GM03348 (cell line): ENCODE measurements around the gene PTPRN2.
"Not testable (repeated sequence)": the region's sequence is repeated elsewhere in the genome, so short reads cannot be mapped to it uniquely, and the experiment has no call there.

Experiments
- DNase-seq: peaks from one replicate; pipeline ENCODE4 v3.0.0; 2012; ENCODE audit warnings: low spot score

The PTPRN2 gene

GRCh38 chr7:157792241-157793086 lies 795.2 kb downstream of the PTPRN2 start:
- DNase-seq: no peak

GRCh38 chr7:157791666-157792065 lies 796.0 kb downstream of the PTPRN2 start:
- no peak for DNase-seq

- no peak for DNase-seq
Observed at GRCh38 chr7:157791261-157791660, 796.4 kb downstream of the PTPRN2 start.

GRCh38 chr7:157789942-157790341 lies 797.7 kb downstream of the PTPRN2 start:
- DNase-seq: no peak

- DNase-seq: no peak
Observed at GRCh38 chr7:157789094-157789493, 798.5 kb downstream of the PTPRN2 start.

- no peak for DNase-seq
Observed at GRCh38 chr7:157788573-157788972, 799.0 kb downstream of the PTPRN2 start.

- no peak for DNase-seq
Observed at GRCh38 chr7:157787275-157787701, 800.3 kb downstream of the PTPRN2 start.

- DNase-seq: no peak
Observed at GRCh38 chr7:157786375-157787274, 801.0 kb downstream of the PTPRN2 start.

GRCh38 chr7:157785486-157786186 lies 802.0 kb downstream of the PTPRN2 start:
- no peak for DNase-seq

- DNase-seq: no peak
Observed at GRCh38 chr7:157784979-157785441, 802.6 kb downstream of the PTPRN2 start.

GRCh38 chr7:157784041-157784835 lies 803.4 kb downstream of the PTPRN2 start:
- DNase-seq: no peak

- DNase-seq: no peak
Observed at GRCh38 chr7:157782041-157782440, 805.6 kb downstream of the PTPRN2 start.

GRCh38 chr7:157780721-157781120 lies 806.9 kb downstream of the PTPRN2 start:
- no peak for DNase-seq

GRCh38 chr7:157780312-157780711 lies 807.3 kb downstream of the PTPRN2 start:
- no peak for DNase-seq

- no peak for DNase-seq
Observed at GRCh38 chr7:157779206-157779605, 808.4 kb downstream of the PTPRN2 start.

GRCh38 chr7:157777194-157777762 lies 810.3 kb downstream of the PTPRN2 start:
- not testable (repeated sequence) for DNase-seq

GRCh38 chr7:157775560-157776332 lies 811.9 kb downstream of the PTPRN2 start:
- no peak for DNase-seq

- DNase-seq: no peak
Observed at GRCh38 chr7:157775021-157775559, 812.5 kb downstream of the PTPRN2 start.

- no peak for DNase-seq
Observed at GRCh38 chr7:157774495-157774894, 813.1 kb downstream of the PTPRN2 start.

- no peak for DNase-seq
Observed at GRCh38 chr7:157773361-157773760, 814.3 kb downstream of the PTPRN2 start.
